Panc1 (cell line): ENCODE measurements around the gene DNAAF6. TPM values are rescaled to one million over a fixed set of nuclear protein-coding genes. Genes with fewer than 3 reads are reported as not detected.

Experiments used
- ATAC-seq: fragments of 200-7000 bp; cut with Tn5 transposase; 2 replicates; pipeline ENCODE4 v1.9.1; 2020; ENCODE audit warnings: mild to moderate bottlenecking, moderate library complexity
- BruUV-seq: library from RNA; stranded (reverse); fragments of 400-500 nt; replicated peaks from 2 replicates; lab custom pipeline; 2021; lab: Mats Ljungman, UMichigan
- CTCF ChIA-PET: fragments of 300-600 bp; sonication (Branson Sonifier 250); formaldehyde crosslinking; loops from one replicate; lab custom pipeline; 2022; ENCODE audit warnings: antibody characterized with exemption; lab: Charles Lee
- POLR2A ChIA-PET: fragments of 300-600 bp; sonication (Branson Sonifier 250); formaldehyde crosslinking; loops from one replicate; lab custom pipeline; 2022; ENCODE audit warnings: antibody characterized with exemption; lab: Charles Lee
- DNase-seq: peaks from one replicate; pipeline ENCODE4 v3.0.0-alpha.2; 2010; ENCODE audit warnings: low read depth, low spot score
- H3K27ac ChIP-seq: 2 replicates; pipeline ENCODE4 v1.5.1; 2011; ENCODE audit warnings: mild to moderate bottlenecking, low read length, inconsistent platforms
- H3K27me3 ChIP-seq: fragments of 200-500 bp; sonication (Bioruptor generic); 2 replicates; pipeline ENCODE4 v1.6.0; 2014; ENCODE audit warnings: low read length, inconsistent platforms; ENCODE audit not compliant: control insufficient read depth, insufficient read depth
- H3K36me3 ChIP-seq: fragments of 200-500 bp; sonication (Bioruptor generic); 2 replicates; pipeline ENCODE4 v1.5.1; 2014; ENCODE audit warnings: inconsistent platforms, mild to moderate bottlenecking, low read length, moderate library complexity; ENCODE audit not compliant: control insufficient read depth, insufficient read depth
- H3K4me1 ChIP-seq: 2 replicates; pipeline ENCODE4 v1.5.1; 2011; ENCODE audit warnings: inconsistent platforms, mild to moderate bottlenecking, low read length, moderate library complexity; ENCODE audit not compliant: control insufficient read depth, insufficient read depth
- H3K4me3 ChIP-seq, 2 experiments: 2 replicates each; pipeline ENCODE4 v1.5.1; 2011 to 2012; ENCODE audit warnings: low read depth in 2 of 2, low read length in 2 of 2, mild to moderate bottlenecking in 2 of 2, inconsistent platforms in 1 of 2, moderate library complexity in 1 of 2
- H3K9me3 ChIP-seq: fragments of 200-500 bp; sonication (Bioruptor generic); 2 replicates; pipeline ENCODE4 v1.5.1; 2014; ENCODE audit warnings: low read depth, mild to moderate bottlenecking, inconsistent platforms, low read length, moderate library complexity; ENCODE audit not compliant: control insufficient read depth, insufficient read depth
- POLR2AphosphoS5 ChIP-seq: IDR thresholded peaks from 2 replicates; pipeline ENCODE4 v1.6.1; 2012; ENCODE audit warnings: mild to moderate bottlenecking, low read depth, low read length, moderate library complexity
- SIN3A ChIP-seq: IDR thresholded peaks from 2 replicates; pipeline ENCODE4 v1.6.1; 2012; ENCODE audit warnings: low read depth, mild to moderate bottlenecking, low read length, moderate library complexity, borderline replicate concordance; ENCODE audit not compliant: insufficient read depth
- TCF7L2 ChIP-seq: IDR thresholded peaks from 2 replicates; pipeline ENCODE4 v1.6.1; 2011; ENCODE audit warnings: mild to moderate bottlenecking, low read depth, low read length, inconsistent platforms
- in situ Hi-C: cut with HindIII; loops from 2 replicates; pipeline ENCODE4 v1.10.0; 2016; ENCODE audit warnings: low sequenced_read_pairs, low pct_unique_long_range_greater_than_20kb
- intact Hi-C: fragments of 100-400 bp; cut with micrococcal nuclease; formaldehyde crosslinking; loops from one replicate; pipeline ENCODE4 v1.10.0; 2022; ENCODE audit not compliant: unreplicated experiment
- total RNA-seq: library from RNA; stranded (reverse); gene quantifications from one replicate; pipeline ENCODE4 v1.2.1, GENCODE V29; 2021; ENCODE audit not compliant: unreplicated experiment
- TF ChIP-seq, protein P1 (sequence below), 2 experiments: IDR thresholded peaks; 2 replicates each; pipeline ENCODE4 v1.6.1; 2011 to 2012; ENCODE audit warnings: low read depth in 2 of 2, control low read depth in 1 of 2, low read length in 1 of 2, mild to moderate bottlenecking in 1 of 2, moderate library complexity in 1 of 2; ENCODE audit not compliant: insufficient read depth in 1 of 2
- TF ChIP-seq, protein P2 (sequence below): fragments of 450-650 bp; IDR thresholded peaks from 2 replicates; pipeline ENCODE4 v1.5.1; 2017; ENCODE audit warnings: mild to moderate bottlenecking

The DNAAF6 gene
- total RNA-seq, 1 experiment from 2014 or later: not detected

DNA sequence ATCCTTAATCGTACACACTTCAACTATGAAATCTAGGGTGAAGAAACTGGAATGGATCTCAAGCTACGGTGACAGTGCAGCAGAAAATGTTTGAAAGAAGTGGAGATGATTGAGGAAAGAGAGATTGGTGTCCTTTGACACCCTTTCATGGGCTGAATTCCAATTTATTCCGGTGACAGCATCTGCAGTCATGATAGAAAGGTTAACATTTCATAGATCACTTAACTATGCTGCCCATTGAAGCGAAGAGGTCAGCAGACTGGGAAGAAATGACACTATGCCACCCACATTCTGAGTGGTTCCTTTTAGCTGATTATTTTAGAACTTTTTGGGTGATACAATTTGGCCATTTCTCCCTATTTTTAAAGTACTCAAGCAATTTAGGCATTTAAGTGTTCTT lies 82.3 kb downstream of the DNAAF6 start:
- no peak for ATAC-seq
- no TSS peak for BruUV-seq
- CTCF ChIA-PET: no interaction called here
- Histone ChIP-seq H3K4me1 (no peaks in the 10 kb centered on the region), H3K9me3 (no peaks in the 10 kb centered on the region), H3K36me3 (no peaks in the 10 kb centered on the region), H3K27ac (no peak overlapping the region), H3K27me3 (0 out of 2 replicates have a peak, but pooled peaks cover 2% of the 10 kb centered on the region), H3K4me3 (no peak overlapping the region)
- POLR2A ChIA-PET: no interaction called here
- intact Hi-C loops: no loop called here
- TF ChIP-seq, protein P1, sequence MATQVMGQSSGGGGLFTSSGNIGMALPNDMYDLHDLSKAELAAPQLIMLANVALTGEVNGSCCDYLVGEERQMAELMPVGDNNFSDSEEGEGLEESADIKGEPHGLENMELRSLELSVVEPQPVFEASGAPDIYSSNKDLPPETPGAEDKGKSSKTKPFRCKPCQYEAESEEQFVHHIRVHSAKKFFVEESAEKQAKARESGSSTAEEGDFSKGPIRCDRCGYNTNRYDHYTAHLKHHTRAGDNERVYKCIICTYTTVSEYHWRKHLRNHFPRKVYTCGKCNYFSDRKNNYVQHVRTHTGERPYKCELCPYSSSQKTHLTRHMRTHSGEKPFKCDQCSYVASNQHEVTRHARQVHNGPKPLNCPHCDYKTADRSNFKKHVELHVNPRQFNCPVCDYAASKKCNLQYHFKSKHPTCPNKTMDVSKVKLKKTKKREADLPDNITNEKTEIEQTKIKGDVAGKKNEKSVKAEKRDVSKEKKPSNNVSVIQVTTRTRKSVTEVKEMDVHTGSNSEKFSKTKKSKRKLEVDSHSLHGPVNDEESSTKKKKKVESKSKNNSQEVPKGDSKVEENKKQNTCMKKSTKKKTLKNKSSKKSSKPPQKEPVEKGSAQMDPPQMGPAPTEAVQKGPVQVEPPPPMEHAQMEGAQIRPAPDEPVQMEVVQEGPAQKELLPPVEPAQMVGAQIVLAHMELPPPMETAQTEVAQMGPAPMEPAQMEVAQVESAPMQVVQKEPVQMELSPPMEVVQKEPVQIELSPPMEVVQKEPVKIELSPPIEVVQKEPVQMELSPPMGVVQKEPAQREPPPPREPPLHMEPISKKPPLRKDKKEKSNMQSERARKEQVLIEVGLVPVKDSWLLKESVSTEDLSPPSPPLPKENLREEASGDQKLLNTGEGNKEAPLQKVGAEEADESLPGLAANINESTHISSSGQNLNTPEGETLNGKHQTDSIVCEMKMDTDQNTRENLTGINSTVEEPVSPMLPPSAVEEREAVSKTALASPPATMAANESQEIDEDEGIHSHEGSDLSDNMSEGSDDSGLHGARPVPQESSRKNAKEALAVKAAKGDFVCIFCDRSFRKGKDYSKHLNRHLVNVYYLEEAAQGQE (IDR thresholded peaks at IDR 0.05; ENCODE audit: insufficient read depth in 1 of 2, low read depth in 2 of 2, low read length in 1 of 2): no peak
- no peak for TF ChIP-seq SIN3A
- TF ChIP-seq TCF7L2: no peak
- TF ChIP-seq, protein P2, sequence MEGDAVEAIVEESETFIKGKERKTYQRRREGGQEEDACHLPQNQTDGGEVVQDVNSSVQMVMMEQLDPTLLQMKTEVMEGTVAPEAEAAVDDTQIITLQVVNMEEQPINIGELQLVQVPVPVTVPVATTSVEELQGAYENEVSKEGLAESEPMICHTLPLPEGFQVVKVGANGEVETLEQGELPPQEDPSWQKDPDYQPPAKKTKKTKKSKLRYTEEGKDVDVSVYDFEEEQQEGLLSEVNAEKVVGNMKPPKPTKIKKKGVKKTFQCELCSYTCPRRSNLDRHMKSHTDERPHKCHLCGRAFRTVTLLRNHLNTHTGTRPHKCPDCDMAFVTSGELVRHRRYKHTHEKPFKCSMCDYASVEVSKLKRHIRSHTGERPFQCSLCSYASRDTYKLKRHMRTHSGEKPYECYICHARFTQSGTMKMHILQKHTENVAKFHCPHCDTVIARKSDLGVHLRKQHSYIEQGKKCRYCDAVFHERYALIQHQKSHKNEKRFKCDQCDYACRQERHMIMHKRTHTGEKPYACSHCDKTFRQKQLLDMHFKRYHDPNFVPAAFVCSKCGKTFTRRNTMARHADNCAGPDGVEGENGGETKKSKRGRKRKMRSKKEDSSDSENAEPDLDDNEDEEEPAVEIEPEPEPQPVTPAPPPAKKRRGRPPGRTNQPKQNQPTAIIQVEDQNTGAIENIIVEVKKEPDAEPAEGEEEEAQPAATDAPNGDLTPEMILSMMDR: no peak
- TF ChIP-seq POLR2AphosphoS5: no peak
- DNase-seq: no peak
- in situ Hi-C loops: no loop called here

DNA sequence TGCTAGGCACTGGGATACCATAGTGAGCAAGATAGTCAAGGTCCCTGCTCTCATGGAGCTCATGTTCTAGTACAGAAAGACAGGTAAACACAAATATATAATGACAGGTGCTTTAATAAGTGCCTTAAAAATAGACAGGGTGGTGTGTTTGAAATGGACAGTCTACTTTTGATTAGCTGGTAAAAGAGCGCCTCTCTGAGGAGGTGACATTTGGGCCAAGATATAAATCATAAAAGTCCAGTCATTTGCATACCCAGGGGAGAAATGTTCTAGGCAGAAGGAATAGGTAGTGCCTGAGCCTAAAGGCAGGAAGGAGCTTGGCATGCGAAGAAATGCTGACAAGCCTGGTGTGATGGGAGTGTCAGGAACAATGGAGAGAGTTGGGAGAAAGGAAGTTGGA lies 83.6 kb downstream of the DNAAF6 start:
- intact Hi-C loops: no loop called here
- CTCF ChIA-PET: no interaction called here

More for the DNA sequence above, 83.6 kb downstream of the DNAAF6 start:
- DNase-seq: no peak
- 0 out of 2 replicates have a peak, but pooled peaks cover 2% of the 10 kb centered on the region for H3K27me3 ChIP-seq
- no peaks in the 10 kb centered on the region for H3K9me3 ChIP-seq
- H3K4me3 ChIP-seq: no peak overlapping the region
- no TSS peak for BruUV-seq
- in situ Hi-C loops: no loop called here
- POLR2A ChIA-PET: no interaction called here
- TF ChIP-seq, protein P2: no peak
- TF ChIP-seq, protein P1 (IDR thresholded peaks at IDR 0.05; ENCODE audit: insufficient read depth in 1 of 2, low read depth in 2 of 2, low read length in 1 of 2): no peak
- TF ChIP-seq TCF7L2 (no peak), SIN3A (no peak), POLR2AphosphoS5 (no peak)
- no peaks in the 10 kb centered on the region for H3K4me1 ChIP-seq
- H3K27ac ChIP-seq: no peak overlapping the region
- no peaks in the 10 kb centered on the region for H3K36me3 ChIP-seq
- no peak for ATAC-seq
